ENCODE results near the gene FHOD1. TPM values are rescaled to one million over a fixed set of nuclear protein-coding genes. Genes with fewer than 3 reads are reported as not detected.

The FHOD1 gene
- total and polyA plus RNA-seq, 2 of the 13 experiments (the other 11 are each of a cell fraction or from before 2014, with no cell fraction given), result 20.0 to 20.8 TPM

GRCh38 chr16:67246081-67246755 lies 1.1 kb downstream of the FHOD1 start (continued):
- TF ChIP-seq CTCF (CRISPR knock-in tag; IDR thresholded peaks at IDR 0.05) (peak; percentile 88), ZFP1 (CRISPR knock-in tag; IDR thresholded peaks at IDR 0.05) (peak; percentile 65; the same call in 1 of the 2 replicates), NR2F6 (IDR thresholded peaks at IDR 0.05) (peak; percentile 87), NR2F6 (CRISPR knock-in tag; IDR thresholded peaks at IDR 0.05) (peak; percentile 97), FOSL1 (CRISPR knock-in tag; IDR thresholded peaks at IDR 0.05; ENCODE audit: borderline replicate concordance) (no peak), ZNF17 (CRISPR knock-in tag; IDR thresholded peaks at IDR 0.05) (no peak), ZNF10 (CRISPR knock-in tag; IDR thresholded peaks at IDR 0.05; ENCODE audit: borderline replicate concordance, low read depth) (no peak), MYPOP (CRISPR knock-in tag; IDR thresholded peaks at IDR 0.05) (peak; percentile 94), FOXC1 (CRISPR knock-in tag; IDR thresholded peaks at IDR 0.05; ENCODE audit: borderline replicate concordance) (peak; percentile 98), ZNF530 (CRISPR knock-in tag; IDR thresholded peaks at IDR 0.05; ENCODE audit: low read depth) (no peak), NR0B2 (CRISPR knock-in tag; IDR thresholded peaks at IDR 0.05) (peak; percentile 55), XRCC5 (optimal IDR thresholded peaks at IDR 0.05; ENCODE audit: low read length) (peak; percentile 88), ZNF407 (CRISPR knock-in tag; IDR thresholded peaks at IDR 0.05; ENCODE audit: not compliant biosample characterization) (peak; percentile 91), KLF12 (CRISPR knock-in tag; IDR thresholded peaks at IDR 0.05; ENCODE audit: borderline replicate concordance) (peak; percentile 92), HNRNPK (IDR thresholded peaks at IDR 0.05; ENCODE audit: low read depth, low read length, poor library complexity, severe bottlenecking) (peak; percentile 88), ZNF652 (CRISPR knock-in tag; IDR thresholded peaks at IDR 0.05; ENCODE audit: borderline replicate concordance, low read depth) (no peak), TBX2 (CRISPR knock-in tag; IDR thresholded peaks at IDR 0.05; ENCODE audit: borderline replicate concordance) (peak; percentile 90), SOX5 (CRISPR knock-in tag; IDR thresholded peaks at IDR 0.05; ENCODE audit: borderline replicate concordance) (peak; percentile 76), ZNF430 (CRISPR knock-in tag; IDR thresholded peaks at IDR 0.05) (peak; percentile 95)
